GM18519 (cell line): ENCODE measurements around the gene FAM219B.
"Not testable (repeated sequence)": the region's sequence is repeated elsewhere in the genome, so short reads cannot be mapped to it uniquely, and the experiment has no call there.

Experiments
- ATAC-seq: cut with Tn5 transposase; IDR thresholded peaks from one replicate; pipeline ENCODE4 v1.9.1; 2021; ENCODE audit warnings: mild to moderate bottlenecking, moderate library complexity; ENCODE audit not compliant: unreplicated experiment, low FRiP score

Gene FAM219B

DNA sequence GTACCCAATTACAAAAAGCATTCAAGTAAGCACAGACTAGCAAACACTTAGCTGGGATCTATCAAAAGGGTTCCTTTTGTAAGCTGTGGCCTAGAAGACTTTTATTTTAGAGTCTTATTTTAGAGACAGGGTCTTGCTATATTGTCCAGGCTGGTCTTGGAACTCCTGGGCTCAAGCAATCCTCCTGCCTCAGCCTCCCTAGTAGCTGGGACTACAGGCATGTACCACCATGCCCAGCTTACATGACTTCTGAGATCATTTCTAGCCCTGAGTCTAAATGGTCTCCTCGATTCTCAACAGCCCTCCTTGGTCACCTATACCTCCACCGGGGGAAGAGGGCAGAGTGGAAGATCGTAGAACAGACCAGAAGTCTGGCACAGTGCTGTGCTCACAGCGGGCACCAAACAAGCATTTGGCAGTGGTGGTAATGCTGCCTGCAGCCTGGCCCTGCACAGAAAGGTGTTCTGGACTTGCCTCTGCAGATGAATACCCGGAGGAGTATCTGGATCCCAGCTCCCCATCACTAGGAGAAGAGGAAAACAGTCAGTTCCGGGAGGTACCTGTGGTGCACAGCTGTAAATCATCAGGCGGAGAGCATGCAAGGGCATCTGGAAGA is 2.4 kb downstream of the FAM219B start:
- no peak for ATAC-seq

DNA sequence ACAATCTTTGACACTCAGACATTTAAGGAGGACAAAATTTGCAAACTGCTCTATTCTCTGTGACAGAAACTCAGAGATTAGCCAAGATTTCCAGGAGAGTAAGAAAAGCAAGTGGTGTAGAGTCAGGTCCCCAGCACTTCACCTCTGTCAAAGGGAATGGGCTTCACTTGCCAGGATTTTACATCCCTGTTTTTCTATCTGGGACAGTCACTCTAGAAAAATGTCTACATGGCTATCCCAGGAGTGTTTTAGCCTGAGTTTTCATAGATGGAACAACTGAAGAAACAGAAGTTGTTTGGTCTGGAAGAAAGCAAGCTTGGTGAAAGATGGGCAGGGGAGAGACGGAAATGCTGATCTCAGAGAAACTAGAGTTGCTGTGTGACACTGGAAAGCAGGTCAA is 3.0 kb downstream of the FAM219B start:
- no peak for ATAC-seq

DNA sequence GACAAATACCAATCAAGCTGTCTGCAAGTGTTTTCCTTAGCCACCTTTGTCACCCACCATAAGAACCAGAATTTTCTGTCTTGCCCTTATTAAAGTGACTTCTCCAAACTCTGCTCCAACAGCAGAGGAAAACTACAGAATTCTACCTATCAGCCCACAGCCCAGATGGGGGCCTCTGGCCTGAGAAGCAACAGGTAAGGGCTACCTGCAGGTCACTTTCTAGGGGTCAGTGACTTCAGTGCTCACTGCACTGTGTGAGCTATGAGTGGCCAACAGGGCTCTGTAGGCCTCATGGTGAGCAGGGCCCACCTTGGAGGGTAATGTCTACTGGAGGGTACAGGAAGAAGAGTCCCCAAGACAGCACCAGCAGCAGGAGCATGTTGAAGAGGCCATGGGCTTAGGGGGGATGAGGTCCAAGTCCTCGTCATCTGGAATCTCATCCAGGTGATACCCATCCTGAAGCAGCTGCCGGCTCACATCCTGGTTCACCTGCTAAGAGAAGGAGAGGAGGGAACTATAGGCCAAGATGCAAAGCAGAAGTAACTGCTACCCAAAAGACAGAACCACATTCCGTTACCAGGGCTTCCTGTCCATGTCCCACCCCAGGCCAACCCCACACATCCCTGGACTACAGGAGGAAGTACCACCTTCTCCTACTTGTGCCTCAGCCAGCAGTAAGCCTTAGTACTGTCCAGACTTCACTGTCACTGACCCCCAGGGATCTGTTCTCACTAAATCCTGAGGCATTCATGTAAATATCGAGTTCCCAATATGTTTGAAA is 4.2 kb downstream of the FAM219B start:
- ATAC-seq: no peak

GRCh38 chr15:74901612-74902063 is 5.0 kb downstream of the FAM219B start:
- no peak for ATAC-seq

DNA sequence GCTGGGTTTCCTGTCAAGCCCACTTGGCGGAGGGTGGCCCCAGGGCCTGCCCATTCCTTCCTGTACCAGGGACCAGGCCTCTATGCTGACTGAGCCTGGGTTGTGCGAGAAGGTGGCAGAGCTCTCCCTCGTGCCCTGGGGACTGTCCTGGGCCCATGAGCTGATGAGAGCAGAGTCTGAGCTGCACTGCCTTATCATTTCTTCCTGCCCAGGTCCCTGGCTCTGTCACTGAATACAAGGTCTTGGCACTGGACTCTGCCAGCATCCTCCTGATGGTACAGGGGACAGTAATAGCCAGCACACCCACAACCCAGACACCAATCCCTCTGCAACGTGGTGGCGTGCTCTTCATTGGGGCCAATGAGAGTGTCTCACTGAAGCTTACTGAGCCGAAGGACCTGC is 9.3 kb downstream of the FAM219B start:
- no peak for ATAC-seq

DNA sequence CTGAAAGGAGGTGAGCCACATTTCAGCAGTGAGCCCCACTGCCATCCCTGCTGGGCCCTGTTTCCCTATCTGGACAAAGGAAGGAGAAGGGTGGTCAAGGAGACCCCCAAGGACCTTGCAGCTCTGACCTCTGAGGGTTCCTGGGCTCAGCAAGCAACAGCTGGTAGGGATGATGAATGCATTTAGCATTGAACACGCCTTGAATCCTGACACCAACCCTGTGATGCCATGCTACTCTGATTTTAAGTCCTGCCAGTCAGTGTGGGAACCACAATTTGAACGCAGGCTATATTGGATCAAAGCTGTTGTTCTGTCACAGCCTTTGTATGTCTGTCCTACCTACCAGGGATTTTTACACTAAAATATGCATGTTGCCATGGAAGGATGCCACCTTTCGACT is 10.3 kb downstream of the FAM219B start:
- no peak for ATAC-seq

DNA sequence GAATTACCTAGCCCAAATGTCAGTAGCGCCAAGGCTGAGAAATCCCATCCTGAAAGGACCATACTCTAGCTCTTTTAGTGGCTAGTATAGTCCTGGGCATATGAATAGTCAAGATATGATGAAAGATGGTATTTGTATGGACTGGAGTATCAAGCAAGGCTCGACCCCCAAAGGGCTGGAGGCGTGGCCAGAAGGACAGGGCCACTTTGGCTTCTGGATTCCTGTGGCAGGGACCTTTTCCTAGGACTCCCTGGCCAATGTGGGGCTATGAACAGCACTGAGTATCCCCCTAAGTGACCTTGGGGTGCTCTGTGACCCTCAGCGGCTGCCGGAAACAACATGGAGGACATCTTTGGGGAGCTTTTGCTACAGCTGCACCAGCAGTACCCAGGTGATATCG is 10.8 kb downstream of the FAM219B start:
- ATAC-seq: no peak

- ATAC-seq: not testable (repeated sequence)
Measured at GRCh38 chr15:74894383-74894782, 12.3 kb downstream of the FAM219B start.

DNA sequence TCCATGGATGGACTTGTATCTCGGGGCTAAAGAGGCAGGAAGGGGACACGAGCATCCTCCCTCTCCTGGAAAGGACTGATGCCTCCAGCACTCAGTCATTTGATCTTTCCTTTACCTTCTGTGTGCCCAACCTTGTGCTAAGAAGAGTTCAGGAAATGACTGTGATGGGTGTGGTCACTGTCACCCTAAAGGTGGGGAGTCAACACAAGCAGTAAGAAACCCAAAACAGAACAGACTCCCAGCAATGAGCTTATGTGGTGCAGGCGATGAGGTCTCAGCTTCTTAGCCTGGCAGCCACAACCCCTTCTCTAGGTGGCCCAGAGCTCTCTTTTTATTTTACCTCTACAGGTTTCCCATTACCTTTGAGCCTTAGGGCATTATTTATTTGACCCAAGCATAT is 13.0 kb downstream of the FAM219B start:
- ATAC-seq: no peak

DNA sequence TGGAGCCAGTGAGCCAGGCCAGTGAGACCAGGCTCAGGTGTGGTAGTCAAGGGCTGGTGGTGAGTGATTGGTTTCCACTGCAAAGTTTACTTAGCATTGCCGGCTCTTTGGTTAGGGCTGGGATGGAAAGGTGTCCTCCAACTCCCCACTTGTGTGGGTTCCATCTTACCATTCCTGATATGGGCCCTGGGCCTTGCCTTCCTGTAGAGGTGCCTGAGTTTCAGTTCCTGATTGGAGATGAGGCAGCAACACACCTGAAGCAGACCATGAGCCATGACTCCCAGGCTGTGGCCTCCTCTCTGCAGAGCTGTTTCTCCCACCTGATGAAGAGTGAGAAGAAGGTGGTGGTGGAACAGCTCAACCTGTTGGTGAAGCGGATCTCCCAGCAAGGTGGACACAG is 13.7 kb downstream of the FAM219B start:
- ATAC-seq: no peak

GRCh38 chr15:74892313-74892712 is 14.3 kb downstream of the FAM219B start:
- ATAC-seq: no peak

GRCh38 chr15:74891469-74891868 is 15.2 kb downstream of the FAM219B start:
- ATAC-seq: no peak

DNA sequence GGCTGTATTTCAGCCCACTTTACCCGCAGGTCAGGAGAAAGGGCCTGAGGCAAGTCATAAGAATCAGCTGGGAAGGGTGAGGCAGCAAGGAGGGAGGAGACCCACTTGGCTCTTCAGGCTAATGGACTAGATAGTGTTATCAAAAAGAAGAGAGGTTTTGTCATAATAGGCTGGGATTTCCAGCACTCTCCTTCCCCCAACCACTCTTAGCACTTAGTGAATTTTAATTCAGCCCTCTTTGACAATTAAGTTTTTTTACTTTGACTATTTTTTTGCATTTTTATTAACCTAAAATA is 16.0 kb downstream of the FAM219B start:
- ATAC-seq: no peak

- peak; percentile 85 for ATAC-seq
Measured at GRCh38 chr15:74889883-74890664, 16.6 kb downstream of the FAM219B start, which contains the start of gene MPI. Gene MPI, plus strand, starts transcription at chr15:74890042. Its CDS starts 32 bp downstream, at chr15:74890074.

GRCh38 chr15:74889390-74889882 is 17.2 kb downstream of the FAM219B start:
- no peak for ATAC-seq

DNA sequence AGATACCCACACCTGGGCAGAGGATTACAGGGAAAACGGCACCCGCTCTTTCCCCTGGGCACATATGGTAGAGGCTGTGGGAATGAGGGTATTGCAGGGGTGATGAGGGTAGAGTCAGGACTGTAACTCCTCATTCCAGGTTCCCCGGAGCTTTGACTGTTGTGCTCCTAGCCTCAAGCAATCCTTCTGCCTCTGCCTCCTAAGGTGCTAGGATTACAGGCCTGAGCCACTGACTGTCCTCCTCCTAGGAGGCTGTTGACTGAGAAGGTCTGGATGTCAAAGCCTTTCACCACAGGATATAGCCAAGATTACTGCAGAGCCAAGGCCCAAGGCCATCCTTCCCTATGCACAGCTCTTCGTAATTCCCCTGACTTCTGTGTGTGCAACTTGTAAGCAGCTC is 17.9 kb downstream of the FAM219B start:
- no peak for ATAC-seq

GRCh38 chr15:74887537-74888193 is 19.0 kb downstream of the FAM219B start:
- ATAC-seq: not testable (repeated sequence)

GRCh38 chr15:74885461-74885860 is 21.2 kb downstream of the FAM219B start:
- no peak for ATAC-seq

GRCh38 chr15:74884428-74885223 is 22.0 kb downstream of the FAM219B start:
- ATAC-seq: no peak

DNA sequence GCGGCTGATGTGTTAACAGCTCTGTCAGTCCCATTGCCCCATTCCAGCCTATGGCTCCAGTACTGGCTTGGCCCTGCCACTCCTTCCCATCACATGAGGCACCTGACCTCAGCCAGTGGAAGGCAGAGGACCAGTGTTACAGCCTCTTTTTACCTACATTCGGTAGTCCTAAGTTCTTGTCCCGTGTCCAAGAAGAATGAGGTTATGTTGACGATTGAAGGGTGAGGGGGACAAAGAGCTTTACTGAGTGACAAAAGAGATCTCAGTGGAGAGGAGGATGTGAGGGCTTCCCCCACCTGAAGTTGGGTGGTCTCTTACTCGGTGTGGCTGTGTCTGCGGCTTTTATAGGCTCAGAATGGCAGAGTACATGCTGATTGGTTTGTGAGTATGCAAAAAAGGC is 24.1 kb downstream of the FAM219B start:
- no peak for ATAC-seq
